ENCODE data around the gene IWS1. TPM values are rescaled to one million over a fixed set of nuclear protein-coding genes. Genes with fewer than 3 reads are reported as not detected.

Gene IWS1
- total and polyA plus RNA-seq, 2 experiments from 2014 or later: 32.4 to 42.4 TPM

DNA sequence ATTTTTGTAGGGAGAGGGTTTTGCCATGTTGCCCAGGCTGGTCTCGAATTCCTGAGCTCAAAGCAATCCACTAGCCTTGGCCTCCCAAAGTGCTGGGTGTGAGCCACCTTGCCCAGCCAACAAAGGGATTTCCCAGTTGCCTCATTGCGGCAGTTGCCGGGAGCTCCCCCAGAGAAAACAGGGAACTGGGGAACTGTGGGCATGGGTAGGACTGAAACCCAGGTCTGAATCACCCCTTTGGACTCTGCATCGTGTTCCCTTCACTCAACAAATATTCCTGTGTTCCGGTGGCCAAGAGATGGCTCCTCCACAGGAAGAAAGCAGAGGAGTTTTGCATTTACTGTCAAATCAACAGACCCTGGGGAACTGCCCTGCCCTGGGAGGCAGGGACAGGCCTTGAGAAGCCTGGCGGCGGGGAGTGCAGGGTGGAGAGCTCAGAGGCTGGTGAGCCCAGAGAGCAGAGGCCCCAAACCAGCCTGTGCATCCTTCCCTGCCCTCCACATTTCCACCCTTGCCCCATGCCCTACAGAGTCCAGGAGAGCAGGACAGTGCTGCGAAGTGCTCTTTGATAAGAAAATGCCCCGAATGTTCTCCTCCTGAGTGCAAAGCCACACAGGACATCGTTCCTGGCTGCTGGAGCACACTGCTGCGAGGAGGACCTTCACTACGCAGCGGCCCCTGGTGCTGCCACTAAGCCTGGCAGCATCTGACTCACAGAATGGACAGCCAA lies 34.1 kb upstream of the IWS1 start:
- Histone ChIP-seq H3K27me3 (replicated peaks; ENCODE audit: insufficient read depth) (peaks cover 11% of the 10 kb centered on the region), H3K79me2 (ENCODE audit: insufficient read depth) (no peaks in the 10 kb centered on the region), H2AFZ (peak overlapping the region; percentile 16), H3F3A (ENCODE audit: insufficient read depth) (peaks cover 13% of the 10 kb centered on the region), H3K36me3 (ENCODE audit: low read depth) (no peaks in the 10 kb centered on the region), H3K4me1 (ENCODE audit: insufficient read depth) (peaks cover 20% of the 10 kb centered on the region), H3K9ac (peak overlapping the region; percentile 52), H4K20me1 (ENCODE audit: insufficient read depth) (no peaks in the 10 kb centered on the region), H3K4me2 (ENCODE audit: unreplicated experiment) (peak overlapping the region; percentile 31), H3K4me3 (peak overlapping the region; percentile 4; the same call in 1 of the 2 replicates), H3K9me2 (ENCODE audit: insufficient read depth) (no peaks in the 10 kb centered on the region), H3K9me3 (ENCODE audit: low read depth) (no peaks in the 10 kb centered on the region), H3K27ac (peak overlapping the region; percentile 67)
- peak; percentile 90 for DNase-seq
- in situ Hi-C loops (cut with MboI): no loop called here
- WGBS, 2 experiments (ENCODE audit: low coverage in 1 of 2, low lambda C conversion rate in 2 of 2, missing lambda C conversion rate in 2 of 2): 17 to 29% methylated on average over 13 of the region's 13 CpGs
- no peak for TF ChIP-seq EZH2phosphoT487 (IDR thresholded peaks at IDR 0.05; ENCODE audit: insufficient read depth, low read depth)
- TF ChIP-seq EZH2 (IDR thresholded peaks at IDR 0.05; ENCODE audit: insufficient read depth, poor library complexity, severe bottlenecking): no peak

GRCh38 chr2:127559454-127559853 lies 33.2 kb upstream of the IWS1 start:
- in situ Hi-C loops (cut with MboI): no loop called here
- H3K9ac ChIP-seq: no peak overlapping the region
- H3K9me2 ChIP-seq (ENCODE audit: insufficient read depth): no peaks in the 10 kb centered on the region
- peaks cover 20% of the 10 kb centered on the region for H3K4me1 ChIP-seq (ENCODE audit: insufficient read depth)
- H3K9me3 ChIP-seq (ENCODE audit: low read depth): no peaks in the 10 kb centered on the region
- no peaks in the 10 kb centered on the region for H4K20me1 ChIP-seq (ENCODE audit: insufficient read depth)
- H3F3A ChIP-seq (ENCODE audit: insufficient read depth): peaks cover 13% of the 10 kb centered on the region
- no peak overlapping the region for H2AFZ ChIP-seq
- peaks cover 12% of the 10 kb centered on the region for H3K27me3 ChIP-seq (replicated peaks; ENCODE audit: insufficient read depth)
- no peak overlapping the region for H3K27ac ChIP-seq
- H3K4me3 ChIP-seq: no peak overlapping the region
- H3K4me2 ChIP-seq (ENCODE audit: unreplicated experiment): no peak overlapping the region
- 83 to 84% methylated on average over 5 of the region's 5 CpGs for WGBS, 2 experiments (ENCODE audit: low coverage in 1 of 2, low lambda C conversion rate in 2 of 2, missing lambda C conversion rate in 2 of 2)
- no peak for DNase-seq
- TF ChIP-seq EZH2 (IDR thresholded peaks at IDR 0.05; ENCODE audit: insufficient read depth, poor library complexity, severe bottlenecking): no peak
- TF ChIP-seq EZH2phosphoT487 (IDR thresholded peaks at IDR 0.05; ENCODE audit: insufficient read depth, low read depth): no peak
- no peaks in the 10 kb centered on the region for H3K36me3 ChIP-seq (ENCODE audit: low read depth)
- H3K79me2 ChIP-seq (ENCODE audit: insufficient read depth): no peaks in the 10 kb centered on the region

- no peak for DNase-seq
- Histone ChIP-seq H3K9me3 (ENCODE audit: low read depth) (no peaks in the 10 kb centered on the region), H3K79me2 (ENCODE audit: insufficient read depth) (no peaks in the 10 kb centered on the region), H3K27ac (no peak overlapping the region), H4K20me1 (ENCODE audit: insufficient read depth) (no peaks in the 10 kb centered on the region), H3K9ac (no peak overlapping the region), H3K27me3 (replicated peaks; ENCODE audit: insufficient read depth) (peaks cover 15% of the 10 kb centered on the region), H3K4me2 (ENCODE audit: unreplicated experiment) (no peak overlapping the region), H3K4me1 (ENCODE audit: insufficient read depth) (peaks cover 20% of the 10 kb centered on the region), H3K9me2 (ENCODE audit: insufficient read depth) (no peaks in the 10 kb centered on the region), H3K4me3 (no peak overlapping the region), H3F3A (ENCODE audit: insufficient read depth) (peaks cover 13% of the 10 kb centered on the region), H2AFZ (no peak overlapping the region), H3K36me3 (ENCODE audit: low read depth) (no peaks in the 10 kb centered on the region)
- no peak for TF ChIP-seq EZH2phosphoT487 (IDR thresholded peaks at IDR 0.05; ENCODE audit: insufficient read depth, low read depth)
- TF ChIP-seq EZH2 (IDR thresholded peaks at IDR 0.05; ENCODE audit: insufficient read depth, poor library complexity, severe bottlenecking): no peak
- 75 to 76% methylated on average over 8 of the region's 8 CpGs for WGBS, 2 experiments (ENCODE audit: low coverage in 1 of 2, low lambda C conversion rate in 2 of 2, missing lambda C conversion rate in 2 of 2)
- in situ Hi-C loops (cut with MboI): no loop called here
Measured at GRCh38 chr2:127558911-127559310, 32.6 kb upstream of the IWS1 start.

DNA sequence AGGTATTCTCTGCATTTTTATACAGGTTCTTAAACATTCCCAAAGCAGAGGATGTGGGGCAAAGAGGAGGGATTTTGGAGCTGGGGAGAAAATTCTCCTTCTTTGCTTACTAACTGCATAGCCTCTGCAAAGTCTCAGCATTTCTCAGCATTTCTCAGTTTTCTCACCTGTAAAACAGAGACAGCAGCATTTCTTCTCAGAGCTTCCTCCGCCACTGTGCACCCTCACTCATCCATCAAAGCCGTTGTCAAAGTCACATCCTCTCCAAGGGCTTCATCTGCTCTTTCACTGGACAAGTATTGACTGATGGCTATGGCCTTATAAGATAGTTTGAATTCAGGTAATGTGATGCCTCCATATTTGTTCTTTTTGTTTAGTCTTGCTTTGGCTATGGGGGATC lies 26.6 kb upstream of the IWS1 start:
- Histone ChIP-seq H3K4me2 (ENCODE audit: unreplicated experiment) (no peak overlapping the region), H3F3A (ENCODE audit: insufficient read depth) (no peaks in the 10 kb centered on the region), H3K9me3 (ENCODE audit: low read depth) (no peaks in the 10 kb centered on the region), H3K9me2 (ENCODE audit: insufficient read depth) (no peaks in the 10 kb centered on the region), H3K36me3 (ENCODE audit: low read depth) (no peaks in the 10 kb centered on the region), H4K20me1 (ENCODE audit: insufficient read depth) (no peaks in the 10 kb centered on the region), H3K27ac (no peak overlapping the region), H3K27me3 (replicated peaks; ENCODE audit: insufficient read depth) (peaks cover 18% of the 10 kb centered on the region), H3K79me2 (ENCODE audit: insufficient read depth) (no peaks in the 10 kb centered on the region), H3K9ac (no peak overlapping the region), H3K4me3 (no peak overlapping the region), H3K4me1 (ENCODE audit: insufficient read depth) (no peaks in the 10 kb centered on the region), H2AFZ (no peak overlapping the region)
- TF ChIP-seq EZH2phosphoT487 (IDR thresholded peaks at IDR 0.05; ENCODE audit: insufficient read depth, low read depth): no peak
- TF ChIP-seq EZH2 (IDR thresholded peaks at IDR 0.05; ENCODE audit: insufficient read depth, poor library complexity, severe bottlenecking): no peak
- in situ Hi-C loops (cut with MboI): no loop called here
- 64 to 70% methylated on average over 2 of the region's 2 CpGs for WGBS, 2 experiments (ENCODE audit: low coverage in 1 of 2, low lambda C conversion rate in 2 of 2, missing lambda C conversion rate in 2 of 2)
- no peak for DNase-seq
